ENCODE results near the gene SMAD2. TPM values are rescaled to one million over a fixed set of nuclear protein-coding genes. Genes with fewer than 3 reads are reported as not detected.
A peak's percentile ranks its signal among the peaks of the same experiment; 100 is the strongest.

The SMAD2 gene
- total and polyA plus RNA-seq, 9 of the 15 experiments (the other 6 are each of a cell fraction or from before 2014, with no cell fraction given), result 9.2 to 49.6 (median 33.7) TPM

- Histone ChIP-seq H3K79me2 (ENCODE audit: control insufficient read depth, insufficient read depth, low read length) (peaks cover 98% of the 10 kb centered on the region), H3K27ac (ENCODE audit: extremely low read depth, low read depth, low read length) (no peak overlapping the region), H3K4me3 (no peak overlapping the region), H2AFZ (ENCODE audit: low read depth, low read length) (no peak overlapping the region), H4K20me1 (replicated peaks; ENCODE audit: control insufficient read depth, insufficient read depth, low read length) (peaks cover 8% of the 10 kb centered on the region; the same call in 1 of the 2 replicates), H3K9ac (ENCODE audit: insufficient read depth in 1 of 2, low read depth in 2 of 2, low read length in 2 of 2) (no peak overlapping the region), H3K9me1 (ENCODE audit: control insufficient read depth, insufficient read depth, low read length) (no peaks in the 10 kb centered on the region), H3K4me1 (replicated peaks in 1 of 2; ENCODE audit: control insufficient read depth in 2 of 2, insufficient read depth in 2 of 2, low read length in 2 of 2) (peaks cover 0 to 14% of the 10 kb centered on the region in 2 experiments; a peak in 2 of 5 replicates), H3K36me3 (ENCODE audit: control insufficient read depth, insufficient read depth, low read length) (peaks cover 4% of the 10 kb centered on the region; the same call in 2 of the 3 replicates), H3K4me2 (ENCODE audit: insufficient read depth, low read length) (no peak overlapping the region), H3K27me3 (ENCODE audit: control insufficient read depth in 2 of 2, insufficient read depth in 2 of 2, low read length in 2 of 2) (no peaks in the 10 kb centered on the region), H3K9me3 (replicated peaks; ENCODE audit: control insufficient read depth, insufficient read depth, low read depth, low read length) (peaks cover 2% of the 10 kb centered on the region; the same call in 1 of the 2 replicates)
- BruUV-seq (replicated peaks), result no TSS peak
- POLR2A ChIA-PET, result interaction anchor here (0.9 to 1.1 kb wide), 2 partner anchors 11 to 105 kb away, joined by 3 to 4 read pairs; no protein-coding TSS in a partner anchor
- intact Hi-C loops (cut with micrococcal nuclease) (no loop called here), in situ Hi-C loops (cut with MboI) (no loop called here)
- FAIRE-seq (no peak), DNase-seq (ENCODE audit: extremely low read depth in 1 of 4, low spot score in 3 of 4) (peak in 1 of 4 experiments; percentile 48), ATAC-seq (peak; percentile 63)
- 15% methylated on average over 6 of the region's 7 CpGs for WGBS (ENCODE audit: insufficient coverage, low coverage, missing lambda C conversion rate)
- CTCF ChIA-PET (ENCODE audit: low intra/inter-chr PET ratio), result no interaction called here
- TF ChIP-seq TAF7 (tag; IDR thresholded peaks at IDR 0.05) (no peak), ELF1 (tag; IDR thresholded peaks at IDR 0.05) (0 out of 2 replicates have a peak, but pooled peaks have one; percentile 11), TEAD1 (CRISPR knock-in tag; IDR thresholded peaks at IDR 0.05) (no peak), HDAC1 (IDR thresholded peaks at IDR 0.05) (peak in 1 of 2 experiments; percentile 74; a peak in 2 of 4 replicates), FUS (optimal IDR thresholded peaks at IDR 0.05; ENCODE audit: low read depth, low read length) (no peak), CREB1 (IDR thresholded peaks at IDR 0.05) (no peak), CREB1 (CRISPR knock-in tag; IDR thresholded peaks at IDR 0.05) (no peak), PCBP1 (IDR thresholded peaks at IDR 0.05; ENCODE audit: low read depth, low read length, poor library complexity, severe bottlenecking) (no peak), SOX6 (IDR thresholded peaks at IDR 0.05) (peak; percentile 96), CBX3 (IDR thresholded peaks at IDR 0.05; ENCODE audit: borderline replicate concordance in 1 of 2, low read length in 2 of 2) (no peak), ARID1B (IDR thresholded peaks at IDR 0.05) (peak; percentile 73), NCOR1 (IDR thresholded peaks at IDR 0.05) (peak; percentile 34; the same call in 1 of the 2 replicates), EP300 (IDR thresholded peaks at IDR 0.05; ENCODE audit: low read length) (peak; percentile 31; the same call in 1 of the 2 replicates), CXXC5 (CRISPR knock-in tag; IDR thresholded peaks at IDR 0.05) (0 out of 2 replicates have a peak, but pooled peaks have one; percentile 16), KDM1A (IDR thresholded peaks at IDR 0.05) (peak; percentile 84 to 89), HMG20A (CRISPR knock-in tag; conservative IDR thresholded peaks at IDR 0.05) (no peak), THRA (IDR thresholded peaks at IDR 0.05) (no peak), FOXP4 (CRISPR knock-in tag; IDR thresholded peaks at IDR 0.05; ENCODE audit: borderline replicate concordance) (no peak), LEF1 (IDR thresholded peaks at IDR 0.05) (no peak)
Observed at GRCh38 chr18:47901624-47902362, 28.7 kb downstream of the SMAD2 start.
